Esophagus squamous epithelium (tissue), 5 donors: ENCODE results near the gene EPHA5. TPM values are rescaled to one million over a fixed set of nuclear protein-coding genes. Genes with fewer than 3 reads are reported as not detected.

Experiments used
- DNase-seq: peaks from one replicate; lab custom pipeline; 2025; lab: John Stamatoyannopoulos, UW
- H3K27ac ChIP-seq, 4 donors: fragments of 200-600 bp; sonication (generic); one replicate each; pipeline ENCODE4 v1.5.1; 2016 to 2019; ENCODE audit warnings: mild to moderate bottlenecking in 1 of 4
- H3K27me3 ChIP-seq, 4 donors: fragments of 200-600 bp; sonication (generic); 1 replicate in 3 of 4; 2 replicates in 1 of 4; pipeline versions ENCODE4 v1.5.1 to v1.6.0; 2017 to 2021; ENCODE audit warnings: antibody characterized with exemption in 1 of 4
- H3K36me3 ChIP-seq, 3 donors: fragments of 200-600 bp; sonication (generic); one replicate each; pipeline ENCODE4 v1.5.1; 2016 to 2019
- H3K4me1 ChIP-seq, 3 donors: fragments of 200-600 bp; sonication (generic); one replicate each; pipeline ENCODE4 v1.5.1; 2017 to 2019
- H3K4me3 ChIP-seq, 4 donors: fragments of 200-600 bp; sonication (generic); 1 replicate in 3 of 4; 2 replicates in 1 of 4; pipeline ENCODE4 v1.5.1; 2016 to 2019; ENCODE audit warnings: mild to moderate bottlenecking in 2 of 4, moderate library complexity in 1 of 4
- H3K9me3 ChIP-seq, 3 donors: fragments of 200-600 bp; sonication (generic); one replicate each; pipeline ENCODE4 v1.5.1; 2016 to 2019
- POLR2A ChIP-seq, 4 donors: fragments of 450-650 bp; IDR thresholded peaks; one replicate each; pipeline ENCODE4 v1.6.1; 2017; ENCODE audit warnings: antibody characterized with exemption in 4 of 4, mild to moderate bottlenecking in 4 of 4, moderate library complexity in 3 of 4
- WGBS, 2 donors: methylation state at CpG; one replicate each; pipeline ENCODE4 v1.1.5; 2018; 5-methylcytosine and 5-hydroxymethylcytosine counted together
- intact Hi-C: fragments of 100-400 bp; cut with DNase I; formaldehyde crosslinking; loops from one replicate; pipeline ENCODE4 v1.15.0; 2022
- total RNA-seq, 4 donors: library from RNA; depleted of rRNA; stranded (reverse); fragments of >200 nt; gene quantifications; one replicate each; pipeline ENCODE4 v1.1.0, GENCODE V29; 2016
- TF ChIP-seq, protein P1 (sequence below), 6 experiments: fragments of 450-650 bp in 4 of 6; fragments of 200-600 bp in 2 of 6; sonication (generic) in 2 of 6; IDR thresholded peaks; one replicate each; pipeline ENCODE4 v1.5.1; 2016 to 2019; ENCODE audit warnings: antibody characterized with exemption in 6 of 6, mild to moderate bottlenecking in 4 of 6, moderate library complexity in 4 of 6
- donor health status: DM: yes; HTN: yes; CAD: no.

The EPHA5 gene
- total RNA-seq, 4 donors from 2014 or later, result under 0.01 to 0.06 TPM; not detected in 2

DNA sequence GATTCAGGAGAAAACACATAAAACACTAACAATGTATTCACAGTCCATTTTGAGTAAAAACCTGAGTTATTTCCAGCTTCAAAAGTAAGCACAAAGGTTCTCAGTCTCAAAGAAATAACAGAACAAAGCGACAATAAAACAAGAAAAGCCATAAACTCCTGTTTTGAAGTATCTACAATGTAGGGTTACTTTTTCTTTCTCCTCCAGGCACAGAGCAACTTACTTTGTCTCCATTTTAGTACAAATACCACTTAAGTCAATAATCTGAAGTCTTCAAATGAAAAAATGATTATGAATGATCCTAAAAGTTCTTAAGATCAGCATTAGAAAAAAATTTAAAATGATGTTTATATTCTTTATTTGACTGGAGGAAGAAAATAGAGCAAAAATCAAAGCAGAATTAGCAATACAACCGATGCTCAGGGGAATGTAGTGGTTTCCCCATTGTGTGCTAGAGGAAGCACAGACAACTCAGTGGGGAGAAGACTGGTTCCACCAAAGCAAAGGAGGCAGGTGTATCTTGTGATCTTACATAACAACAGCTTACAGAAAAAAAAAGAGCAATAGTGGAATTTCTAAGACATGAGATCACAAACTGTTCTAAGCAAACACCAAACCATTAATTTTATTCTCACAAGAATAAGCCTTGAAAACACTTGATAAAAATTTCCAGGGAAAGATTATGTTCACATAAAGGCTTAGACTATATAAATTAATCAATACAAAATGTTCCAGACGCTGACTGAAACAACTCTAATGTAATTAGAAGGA, 35.1 kb downstream of the EPHA5 start:
- intact Hi-C loops, result no loop called here
- Histone ChIP-seq H3K27ac (no peak overlapping the region), H3K36me3 (no peaks in the 10 kb centered on the region), H3K4me1 (no peaks in the 10 kb centered on the region), H3K9me3 (no peaks in the 10 kb centered on the region), H3K4me3 (no peak overlapping the region), H3K27me3 (no peaks in the 10 kb centered on the region)
- TF ChIP-seq, protein P1, sequence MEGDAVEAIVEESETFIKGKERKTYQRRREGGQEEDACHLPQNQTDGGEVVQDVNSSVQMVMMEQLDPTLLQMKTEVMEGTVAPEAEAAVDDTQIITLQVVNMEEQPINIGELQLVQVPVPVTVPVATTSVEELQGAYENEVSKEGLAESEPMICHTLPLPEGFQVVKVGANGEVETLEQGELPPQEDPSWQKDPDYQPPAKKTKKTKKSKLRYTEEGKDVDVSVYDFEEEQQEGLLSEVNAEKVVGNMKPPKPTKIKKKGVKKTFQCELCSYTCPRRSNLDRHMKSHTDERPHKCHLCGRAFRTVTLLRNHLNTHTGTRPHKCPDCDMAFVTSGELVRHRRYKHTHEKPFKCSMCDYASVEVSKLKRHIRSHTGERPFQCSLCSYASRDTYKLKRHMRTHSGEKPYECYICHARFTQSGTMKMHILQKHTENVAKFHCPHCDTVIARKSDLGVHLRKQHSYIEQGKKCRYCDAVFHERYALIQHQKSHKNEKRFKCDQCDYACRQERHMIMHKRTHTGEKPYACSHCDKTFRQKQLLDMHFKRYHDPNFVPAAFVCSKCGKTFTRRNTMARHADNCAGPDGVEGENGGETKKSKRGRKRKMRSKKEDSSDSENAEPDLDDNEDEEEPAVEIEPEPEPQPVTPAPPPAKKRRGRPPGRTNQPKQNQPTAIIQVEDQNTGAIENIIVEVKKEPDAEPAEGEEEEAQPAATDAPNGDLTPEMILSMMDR (IDR thresholded peaks at IDR 0.05), result no peak
- no peak for TF ChIP-seq POLR2A (IDR thresholded peaks at IDR 0.05)
- no peak for DNase-seq
- 36 to 40% methylated on average over 3 of the region's 3 CpGs for WGBS, 2 donors

GRCh38 chr4:65624651-65625050, 45.6 kb downstream of the EPHA5 start:
- TF ChIP-seq, protein P1 (IDR thresholded peaks at IDR 0.05), result no peak
- no peak for TF ChIP-seq POLR2A (IDR thresholded peaks at IDR 0.05)
- intact Hi-C loops, result no loop called here
- H3K27me3 ChIP-seq, result no peaks in the 10 kb centered on the region
- no peaks in the 10 kb centered on the region for H3K4me1 ChIP-seq
- no peaks in the 10 kb centered on the region for H3K36me3 ChIP-seq
- no peak for DNase-seq
- H3K9me3 ChIP-seq, result no peaks in the 10 kb centered on the region
- H3K27ac ChIP-seq, result no peak overlapping the region
- H3K4me3 ChIP-seq, result no peak overlapping the region

GRCh38 chr4:65623506-65623905, 46.8 kb downstream of the EPHA5 start:
- no peaks in the 10 kb centered on the region for H3K27me3 ChIP-seq
- DNase-seq, result no peak
- H3K9me3 ChIP-seq, result no peaks in the 10 kb centered on the region
- no peak overlapping the region for H3K27ac ChIP-seq
- intact Hi-C loops, result no loop called here
- H3K36me3 ChIP-seq, result no peaks in the 10 kb centered on the region
- H3K4me1 ChIP-seq, result no peaks in the 10 kb centered on the region
- TF ChIP-seq POLR2A (IDR thresholded peaks at IDR 0.05), result no peak
- TF ChIP-seq, protein P1 (IDR thresholded peaks at IDR 0.05), result no peak
- H3K4me3 ChIP-seq, result no peak overlapping the region
- WGBS, 2 donors, result 23 to 33% methylated on average over 1 of the region's 1 CpG

DNA sequence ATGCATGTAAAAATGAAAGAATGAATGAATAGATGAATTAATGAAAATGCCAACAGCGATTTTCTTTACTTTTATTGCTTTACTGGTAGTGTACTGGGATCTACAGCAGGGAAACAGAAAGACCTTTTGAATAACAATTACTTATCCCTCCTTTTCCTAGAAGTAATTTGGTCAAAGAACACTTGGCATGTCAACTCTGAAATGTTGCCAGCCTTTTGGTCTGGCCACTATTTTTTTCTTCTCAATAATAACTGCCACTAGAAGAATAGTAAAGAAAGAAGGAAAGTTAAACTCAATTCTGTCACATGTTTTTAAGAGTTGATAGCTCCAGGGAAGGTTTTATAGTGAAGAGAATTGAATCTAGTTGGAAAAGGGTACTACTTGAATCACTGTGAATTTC, 52.9 kb downstream of the EPHA5 start:
- Histone ChIP-seq H3K4me3 (no peak overlapping the region), H3K27ac (no peak overlapping the region), H3K9me3 (no peaks in the 10 kb centered on the region), H3K36me3 (no peaks in the 10 kb centered on the region), H3K27me3 (no peaks in the 10 kb centered on the region), H3K4me1 (no peaks in the 10 kb centered on the region)
- intact Hi-C loops, result no loop called here
- TF ChIP-seq, protein P1 (IDR thresholded peaks at IDR 0.05), result no peak
- no peak for TF ChIP-seq POLR2A (IDR thresholded peaks at IDR 0.05)
- 33 to 48% methylated on average over 1 of the region's 1 CpG for WGBS, 2 donors
- DNase-seq, result no peak

- 40 to 58% methylated on average over 1 of the region's 1 CpG for WGBS, 2 donors
- no peak for DNase-seq
- H3K4me3 ChIP-seq, result no peak overlapping the region
- no peaks in the 10 kb centered on the region for H3K9me3 ChIP-seq
- intact Hi-C loops, result no loop called here
- no peaks in the 10 kb centered on the region for H3K27me3 ChIP-seq
- no peaks in the 10 kb centered on the region for H3K4me1 ChIP-seq
- no peak overlapping the region for H3K27ac ChIP-seq
- no peaks in the 10 kb centered on the region for H3K36me3 ChIP-seq
- TF ChIP-seq POLR2A (IDR thresholded peaks at IDR 0.05), result no peak
- TF ChIP-seq, protein P1 (IDR thresholded peaks at IDR 0.05), result no peak
Observed at GRCh38 chr4:65604515-65604914, 65.8 kb downstream of the EPHA5 start.
